H1 (cell line): ENCODE results near the gene TBC1D12. TPM values are rescaled to one million over a fixed set of nuclear protein-coding genes. Genes with fewer than 3 reads are reported as not detected.

Experiments used
- CTCF ChIA-PET: fragments of 300-600 bp; sonication (Branson Sonifier 250); formaldehyde crosslinking; loops from one replicate; lab custom pipeline; 2021; ENCODE audit not compliant: partially characterized antibody; lab: Charles Lee
- POLR2A ChIA-PET: fragments of 300-600 bp; sonication (Branson Sonifier 250); formaldehyde crosslinking; loops from one replicate; lab custom pipeline; 2021; ENCODE audit warnings: inconsistent platforms; ENCODE audit not compliant: partially characterized antibody; lab: Charles Lee
- DNase-seq, 2 experiments: peaks; one replicate each; pipeline versions ENCODE4 v3.0.0 to v3.0.0-alpha.2; 2010 to 2022; ENCODE audit warnings: low spot score in 2 of 2, low read depth in 1 of 2, mixed read lengths in 1 of 2
- FAIRE-seq: peaks from 2 replicates; lab custom pipeline; 2011; peaks lifted over from hg19 to GRCh38; lab: Jason Lieb, UNC
- H2AFZ ChIP-seq: 2 replicates; pipeline ENCODE4 v1.8.1; 2012; ENCODE audit warnings: low read length, inconsistent platforms
- H2AK5ac ChIP-seq: 2 replicates; pipeline ENCODE4 v1.6.1; 2013; ENCODE audit warnings: low read depth, low read length
- H2BK120ac ChIP-seq: replicated peaks from 2 replicates; pipeline ENCODE3; 2013; ENCODE audit warnings: low read depth, low read length, inconsistent platforms
- H2BK12ac ChIP-seq: 2 replicates; pipeline ENCODE4 v1.6.1; 2013; ENCODE audit warnings: low read depth, low read length
- H2BK15ac ChIP-seq: 2 replicates; pipeline ENCODE4 v1.6.1; 2013; ENCODE audit warnings: low read length
- H2BK20ac ChIP-seq: 2 replicates; pipeline ENCODE4 v1.6.1; 2013; ENCODE audit warnings: low read length
- H2BK5ac ChIP-seq: 2 replicates; pipeline ENCODE4 v1.6.1; 2013; ENCODE audit warnings: low read depth, low read length
- H3K14ac ChIP-seq: 2 replicates; pipeline ENCODE4 v1.6.1; 2013; ENCODE audit warnings: inconsistent platforms; ENCODE audit not compliant: insufficient read length
- H3K18ac ChIP-seq: 2 replicates; pipeline ENCODE4 v1.6.1; 2013; ENCODE audit warnings: low read length; ENCODE audit errors: extremely low read depth
- H3K23ac ChIP-seq: 2 replicates; pipeline ENCODE4 v1.6.1; 2013; ENCODE audit warnings: inconsistent platforms; ENCODE audit not compliant: insufficient read length
- H3K23me2 ChIP-seq: 2 replicates; pipeline ENCODE4 v1.6.1; 2013; ENCODE audit warnings: low read depth, low read length
- H3K27ac ChIP-seq: 2 replicates; pipeline ENCODE4 v1.6.1; 2011; ENCODE audit warnings: low read depth, low read length, inconsistent platforms
- H3K27me3 ChIP-seq, 4 experiments: replicated peaks in 1 of 4; 1 replicate in 1 of 4; 2 replicates in 3 of 4; pipeline versions ENCODE4 v1.6.1 to v1.8.1; 2011 to 2013; ENCODE audit warnings: low read length in 3 of 4, mild to moderate bottlenecking in 3 of 4, inconsistent platforms in 2 of 4, mixed read lengths in 2 of 4, moderate library complexity in 1 of 4; ENCODE audit not compliant: control insufficient read depth in 3 of 4, insufficient read depth in 3 of 4; ENCODE audit errors: extremely low read depth in 1 of 4
- H3K36me3 ChIP-seq, 4 experiments: 2 replicates each; pipeline versions ENCODE4 v1.6.1 to v1.8.1; 2011 to 2013; ENCODE audit warnings: mild to moderate bottlenecking in 4 of 4, low read length in 3 of 4, moderate library complexity in 2 of 4, control low read depth in 1 of 4, inconsistent platforms in 1 of 4; ENCODE audit not compliant: insufficient read depth in 4 of 4, control insufficient read depth in 2 of 4
- H3K4ac ChIP-seq: replicated peaks from 2 replicates; pipeline ENCODE3; 2013; ENCODE audit warnings: low read length, low read depth, mixed read lengths, inconsistent platforms; ENCODE audit not compliant: insufficient read length
- H3K4me1 ChIP-seq, 4 experiments: replicated peaks in 1 of 4; 1 replicate in 1 of 4; 2 replicates in 3 of 4; pipeline versions ENCODE4 v1.6.1 to v1.8.1; 2011 to 2013; ENCODE audit warnings: low read length in 3 of 4, inconsistent platforms in 2 of 4, mixed read lengths in 1 of 4; ENCODE audit not compliant: insufficient read depth in 4 of 4, control insufficient read depth in 3 of 4
- H3K4me2 ChIP-seq, 2 experiments: 2 replicates each; pipeline versions ENCODE4 v1.6.1 to v1.8.1; 2011 to 2013; ENCODE audit warnings: low read depth in 2 of 2, low read length in 2 of 2, control low read depth in 1 of 2, inconsistent platforms in 1 of 2, mild to moderate bottlenecking in 1 of 2; ENCODE audit not compliant: insufficient read depth in 1 of 2
- H3K4me3 ChIP-seq, 4 experiments: fragments of 200-600, 300-600 bp in 1 of 4; sonication (generic), shearing (Covaris generic), sonication (Bioruptor Twin) in 1 of 4; 2 replicates each; pipeline versions ENCODE4 v1.5.1 to v1.8.1; 2011 to 2016; ENCODE audit warnings: low read length in 4 of 4, low read depth in 3 of 4, control low read depth in 2 of 4, inconsistent platforms in 2 of 4, mild to moderate bottlenecking in 2 of 4, mixed read lengths in 1 of 4, moderate library complexity in 1 of 4; ENCODE audit not compliant: insufficient read depth in 2 of 4; ENCODE audit errors: extremely low read depth in 1 of 4
- H3K56ac ChIP-seq: replicated peaks from 2 replicates; pipeline ENCODE3; 2013; ENCODE audit warnings: low read depth, mild to moderate bottlenecking, mixed read lengths, low read length, inconsistent platforms; ENCODE audit not compliant: insufficient read length
- H3K79me1 ChIP-seq: 2 replicates; pipeline ENCODE4 v1.6.1; 2013; ENCODE audit warnings: low read depth, low read length, control low read depth
- H3K79me2 ChIP-seq, 2 experiments: 2 replicates each; pipeline versions ENCODE4 v1.6.1 to v1.8.1; 2012 to 2013; ENCODE audit warnings: low read length in 2 of 2, mild to moderate bottlenecking in 2 of 2, inconsistent platforms in 1 of 2; ENCODE audit not compliant: insufficient read depth in 2 of 2, control insufficient read depth in 1 of 2
- H3K9ac ChIP-seq, 4 experiments: replicated peaks in 1 of 4; 1 replicate in 1 of 4; 2 replicates in 3 of 4; pipeline versions ENCODE4 v1.6.1 to v1.8.1; 2011 to 2013; ENCODE audit warnings: low read depth in 3 of 4, low read length in 3 of 4, control low read depth in 2 of 4, mild to moderate bottlenecking in 2 of 4, moderate library complexity in 2 of 4, inconsistent platforms in 1 of 4; ENCODE audit errors: extremely low read depth in 1 of 4
- H3K9me3 ChIP-seq, 2 experiments: 2 replicates each; pipeline versions ENCODE4 v1.6.1 to v1.8.1; 2012 to 2013; ENCODE audit warnings: mild to moderate bottlenecking in 2 of 2, moderate library complexity in 2 of 2, control low read depth in 1 of 2, inconsistent platforms in 1 of 2, low read depth in 1 of 2, low read length in 1 of 2, mixed read lengths in 1 of 2; ENCODE audit not compliant: insufficient read depth in 2 of 2
- H4K20me1 ChIP-seq, 2 experiments: replicated peaks in 1 of 2; 2 replicates each; pipeline versions ENCODE3 to v1.8.1; 2011 to 2013; ENCODE audit warnings: inconsistent platforms in 2 of 2, low read length in 2 of 2, mild to moderate bottlenecking in 1 of 2; ENCODE audit not compliant: insufficient read depth in 2 of 2, control insufficient read depth in 1 of 2
- H4K5ac ChIP-seq: 2 replicates; pipeline ENCODE4 v1.6.1; 2013; ENCODE audit warnings: low read length, low read depth, mixed read lengths, inconsistent platforms; ENCODE audit not compliant: insufficient read length
- H4K8ac ChIP-seq: 2 replicates; pipeline ENCODE4 v1.8.0; 2013; ENCODE audit warnings: mild to moderate bottlenecking, moderate library complexity, low read length, inconsistent platforms; ENCODE audit not compliant: insufficient read depth; ENCODE audit errors: extremely low read depth
- H4K91ac ChIP-seq: replicated peaks from 2 replicates; pipeline ENCODE3; 2013; ENCODE audit warnings: low read length, mixed read lengths, inconsistent platforms; ENCODE audit not compliant: insufficient read length
- NRF1 ChIP-seq: IDR thresholded peaks from 2 replicates; pipeline ENCODE4 v1.6.1; 2011; ENCODE audit warnings: mild to moderate bottlenecking, low read depth, low read length, improper control_type of control experiment
- RFX5 ChIP-seq: IDR thresholded peaks from 2 replicates; pipeline ENCODE4 v1.6.1; 2011; ENCODE audit warnings: low read depth, low read length, improper control_type of control experiment, borderline replicate concordance
- SIN3A ChIP-seq, 2 experiments: IDR thresholded peaks in 1 of 2; conservative IDR thresholded peaks in 1 of 2; 2 replicates each; pipeline ENCODE4 v1.6.1; 2011 to 2012; ENCODE audit warnings: low read length in 2 of 2, improper control_type of control experiment in 1 of 2, low read depth in 1 of 2, mild to moderate bottlenecking in 1 of 2
- YY1 ChIP-seq: IDR thresholded peaks from 2 replicates; pipeline ENCODE4 v1.6.1; 2011; ENCODE audit warnings: low read depth, mild to moderate bottlenecking, low read length
- WGBS, 2 experiments: shearing (Covaris generic) in 1 of 2; methylation state at CpG; one replicate each; pipeline versions ENCODE4 v1.1.6 to v1.1.7; 2013 to 2015; ENCODE audit warnings: low lambda C conversion rate in 2 of 2, mixed read lengths in 2 of 2, inconsistent platforms in 1 of 2, low coverage in 1 of 2, missing lambda C conversion rate in 1 of 2; ENCODE audit not compliant: insufficient replicate concordance in 2 of 2, insufficient coverage in 1 of 2, insufficient read length in 1 of 2; ENCODE audit errors: extremely low coverage in 1 of 2, missing lambda C conversion rate in 1 of 2; 5-methylcytosine and 5-hydroxymethylcytosine counted together
- polyA plus RNA-seq, 7 experiments: library from polyadenylated mRNA; depleted of rRNA in 3 of 7; stranded (reverse) in 5 of 7; unstranded in 2 of 7; fragments of >200 nt in 5 of 7; fragments of 200-250 nt in 2 of 7; gene quantifications; 1 replicate in 5 of 7; 2 replicates in 1 of 7; 4 replicates in 1 of 7; pipeline versions ENCODE4 v1.2.1 to v1.2.3, GENCODE V29; 2011 to 2013; ENCODE audit warnings: missing spikeins in 2 of 7, mixed read lengths in 2 of 7
- total RNA-seq: library from RNA; stranded (reverse); fragmentation: NEBNext Ultra II Directional; extraction: Animal tissue kit (Norgen Biotek cat#: 25700); gene quantifications from 2 replicates; pipeline ENCODE4 v1.2.1, GENCODE V29; 2021

The TBC1D12 gene
- total and polyA plus RNA-seq, 2 of the 8 experiments (the other 6 are each of a cell fraction or from before 2014, with no cell fraction given): 1.1 to 3.2 TPM

DNA sequence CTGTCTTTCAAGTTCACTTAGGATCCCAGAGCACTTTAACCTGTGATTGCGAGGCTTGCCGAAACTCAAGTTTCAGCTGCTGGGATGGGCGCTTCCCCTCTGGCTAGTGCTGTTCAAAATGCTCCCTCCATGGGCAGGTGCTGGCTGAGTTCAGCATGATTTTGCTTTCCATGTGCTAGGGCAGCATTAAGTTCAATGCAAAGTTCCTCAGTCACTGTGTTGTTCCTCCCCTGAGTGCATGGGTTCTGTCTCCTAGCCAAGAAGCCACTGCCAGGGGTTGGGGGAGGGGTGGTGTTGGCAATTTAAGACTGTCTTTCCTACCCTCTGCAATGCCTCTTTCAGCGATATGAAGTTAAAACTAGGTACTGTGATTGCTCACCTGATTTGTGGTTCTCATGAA is 86.8 kb downstream of the TBC1D12 start:
- no peak overlapping the region for H2AFZ ChIP-seq
- no peak for FAIRE-seq
- CTCF ChIA-PET: interaction anchor here (0.6 to 1.1 kb wide), 2 partner anchors 11 to 605 kb away, joined by 3 to 4 read pairs; no protein-coding TSS in a partner anchor

More for the DNA sequence above, 86.8 kb downstream of the TBC1D12 start:
- Histone ChIP-seq H3K23ac (no peak overlapping the region), H3K23me2 (no peaks in the 10 kb centered on the region; the same call in 1 of the 2 replicates), H3K27me3 (no peaks in the 10 kb centered on the region), H2BK15ac (no peak overlapping the region), H3K27ac (no peak overlapping the region), H4K91ac (no peak overlapping the region), H4K20me1 (peaks cover 0 to 1% of the 10 kb centered on the region in 2 experiments), H3K4me1 (0 out of 7 replicates have a peak, but pooled peaks cover 0 to 2% (median 0%) of the 10 kb centered on the region in 4 experiments), H3K9ac (no peak overlapping the region), H4K8ac (no peak overlapping the region), H3K36me3 (no peaks in the 10 kb centered on the region), H3K79me1 (no peaks in the 10 kb centered on the region), H3K4ac (no peak overlapping the region), H2BK120ac (no peak overlapping the region), H3K4me3 (no peak overlapping the region), H3K9me3 (no peaks in the 10 kb centered on the region), H2BK12ac (no peak overlapping the region)
- POLR2A ChIA-PET: no interaction called here
- no peak for DNase-seq
- no peak for TF ChIP-seq SIN3A (conservative IDR thresholded peaks at IDR 0.05 in 1 of 2, IDR thresholded peaks at IDR 0.05 in 1 of 2; ENCODE audit: low read depth in 1 of 2, low read length in 2 of 2)
- no peak for TF ChIP-seq YY1
- no peak for TF ChIP-seq RFX5
- TF ChIP-seq NRF1: no peak
- TF ChIP-seq, all 59 proteins: peak for 0
- no peak overlapping the region; a peak in 1 of 4 replicates for H3K4me2 ChIP-seq
- no peak overlapping the region for H2BK20ac ChIP-seq
- no peak overlapping the region for H3K18ac ChIP-seq
- no peak overlapping the region for H4K5ac ChIP-seq
- H2BK5ac ChIP-seq: no peak overlapping the region
- H3K56ac ChIP-seq: no peak overlapping the region
- H2AK5ac ChIP-seq: no peak overlapping the region
- H3K79me2 ChIP-seq: no peaks in the 10 kb centered on the region
- 91% methylated on average over 4 of the region's 4 CpGs; no CpG with 5 or more reads in 1 of the 2 experiments for WGBS, 2 experiments
- no peak overlapping the region for H3K14ac ChIP-seq
